ENCODE data around the gene TEX44.

The TEX44 gene

DNA sequence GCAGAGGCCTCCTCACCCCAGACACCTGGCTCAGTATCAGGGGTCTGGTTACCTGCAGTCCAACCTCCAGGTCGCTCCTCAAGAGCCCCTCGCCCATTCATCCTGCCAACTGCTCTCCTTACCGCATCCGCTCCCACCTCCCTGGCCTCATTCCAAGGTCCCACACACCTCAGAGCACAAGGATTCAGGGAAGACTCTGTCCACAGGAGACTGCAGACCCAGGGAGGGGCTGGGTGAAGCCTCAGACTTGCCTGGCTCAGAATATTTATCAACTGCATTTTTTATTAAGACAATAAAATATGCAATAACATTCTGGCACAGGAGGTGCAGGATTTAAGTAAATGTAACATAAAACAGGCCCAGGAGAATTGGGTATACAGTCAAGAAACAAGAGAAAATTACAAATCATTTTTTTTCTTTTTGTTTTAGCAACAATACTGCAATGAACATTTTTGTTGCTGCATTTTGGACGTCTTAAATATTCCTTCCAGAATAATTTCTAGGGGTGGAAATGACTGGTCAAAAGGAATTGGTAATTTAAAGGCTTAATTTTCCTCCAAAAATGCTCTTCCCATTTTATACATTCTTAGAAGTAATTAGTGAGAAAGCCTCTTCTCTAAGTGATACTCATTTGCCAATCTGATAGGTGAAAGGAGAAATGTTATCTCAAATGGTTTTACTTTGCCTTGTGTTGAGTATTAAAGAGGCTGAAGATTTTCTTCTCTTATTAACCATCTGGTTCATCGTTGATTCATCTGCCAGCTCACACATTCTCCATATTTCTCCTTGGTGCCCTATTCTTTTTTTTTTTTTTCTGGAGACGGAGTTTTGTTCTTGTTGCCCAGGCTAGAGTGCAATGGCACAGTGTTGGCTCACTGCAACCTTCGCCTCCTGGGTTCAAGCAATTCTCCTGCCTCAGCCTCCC, 42.5 kb downstream of the TEX44 start:
- no peak for DNase-seq (ENCODE audit: low spot score)

DNA sequence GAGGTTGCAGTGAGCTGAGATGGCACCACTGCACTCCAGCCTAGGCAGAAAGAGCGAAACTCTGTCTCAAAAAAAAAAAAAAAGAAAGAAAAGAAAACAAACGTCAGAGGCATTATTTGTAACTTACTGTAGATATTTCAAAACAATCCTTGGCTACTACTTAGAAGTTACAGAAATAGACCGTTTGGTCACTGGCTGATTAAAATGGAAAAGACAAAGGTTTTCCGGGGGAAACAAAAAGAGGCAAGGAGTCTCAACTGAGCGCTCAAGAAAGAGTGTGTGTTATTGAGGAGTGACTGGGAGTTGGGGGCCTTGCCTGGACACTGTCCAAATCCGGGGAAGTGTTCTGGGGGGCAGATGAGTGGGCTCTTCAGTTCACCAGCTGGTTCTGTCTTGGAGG, 47.6 kb downstream of the TEX44 start:
- no peak for DNase-seq (ENCODE audit: low spot score)

DNA sequence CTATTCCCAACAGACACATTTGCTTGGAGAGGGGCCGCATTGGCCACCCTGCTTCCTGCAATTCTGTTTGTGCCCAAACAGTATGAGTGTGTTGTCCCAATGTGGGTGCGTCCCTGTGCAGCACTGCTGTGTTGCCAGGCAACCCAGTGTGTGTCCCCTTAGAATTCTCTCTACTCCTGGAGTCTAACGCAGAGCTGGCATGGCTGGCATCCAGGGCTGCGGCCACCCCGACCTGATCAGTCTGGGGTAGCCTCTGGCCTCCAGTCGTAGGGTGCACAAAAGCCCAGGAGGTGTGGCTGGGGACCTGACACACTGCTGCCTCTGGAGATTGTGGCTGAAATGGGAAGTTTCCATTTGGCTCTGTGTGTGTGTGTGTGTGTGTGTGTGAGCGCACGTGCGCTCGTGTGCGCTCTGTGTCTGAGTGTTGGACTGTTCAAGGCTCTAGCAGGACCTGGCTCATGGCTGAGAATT, 48.0 kb downstream of the TEX44 start:
- no peak for DNase-seq (ENCODE audit: low spot score)

DNA sequence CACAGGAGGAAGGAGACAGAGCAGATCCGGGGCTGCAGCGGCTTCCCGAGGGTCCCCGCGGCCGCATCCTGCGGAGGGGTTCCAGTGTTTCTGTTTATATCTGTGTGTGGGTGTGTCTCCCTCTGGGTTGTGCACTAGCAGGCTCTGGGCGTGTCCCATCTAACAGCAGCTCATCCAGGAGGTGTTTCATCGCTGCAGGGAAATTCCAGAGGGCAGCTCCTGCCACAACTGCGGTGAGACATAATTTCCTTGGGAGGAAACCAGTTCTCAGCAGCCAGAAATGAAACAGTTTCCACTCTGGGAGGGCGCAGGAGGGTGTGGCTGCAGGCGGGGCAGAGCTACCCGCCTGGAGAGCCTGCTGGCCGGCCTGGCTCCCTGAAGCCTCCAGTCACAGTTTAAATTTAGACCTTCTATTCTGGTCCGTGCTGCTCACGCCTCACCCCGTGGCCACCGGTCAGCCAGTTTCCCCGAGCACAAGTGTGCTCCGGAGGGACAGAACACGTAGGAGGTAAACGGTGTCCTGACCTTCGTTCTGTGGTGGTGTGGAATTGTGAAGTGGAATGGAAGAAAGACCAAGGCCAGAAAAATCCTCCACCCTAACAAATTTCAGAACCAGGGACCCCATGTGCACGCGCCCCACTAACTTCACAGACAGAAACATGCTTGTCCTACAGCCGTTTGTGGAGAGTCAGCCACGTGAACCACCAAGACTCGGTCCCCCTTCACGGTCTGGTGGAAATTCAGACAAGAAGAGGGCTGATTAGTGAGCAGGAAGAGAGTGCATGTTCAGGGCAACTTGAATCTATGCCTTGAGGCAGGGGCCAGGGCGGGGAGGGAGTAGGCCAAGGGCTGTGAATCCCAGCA, 50.2 kb downstream of the TEX44 start:
- DNase-seq (ENCODE audit: low spot score) = peak; percentile 88

DNA sequence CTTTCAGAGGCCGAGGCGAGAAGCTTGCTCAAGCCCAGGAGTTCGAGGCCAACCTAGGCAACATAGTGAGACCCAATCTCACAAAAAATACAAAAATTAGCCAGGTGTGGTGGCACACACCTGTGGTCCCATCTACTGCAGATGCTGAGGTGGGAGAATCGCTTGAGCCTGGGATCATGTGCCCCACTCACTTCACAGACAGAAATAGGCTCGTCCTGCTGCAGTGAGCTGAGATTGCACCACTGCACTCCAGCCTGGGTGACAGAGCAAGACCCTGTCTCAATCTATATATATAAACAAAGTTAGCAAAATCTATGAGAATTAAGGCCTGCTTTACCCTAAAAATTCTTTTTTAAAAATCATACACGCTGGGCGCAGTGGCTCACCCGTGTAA, 50.8 kb downstream of the TEX44 start:
- no peak for DNase-seq (ENCODE audit: low spot score)
